Glutamatergic neuron (in vitro differentiated cells): ENCODE data around the gene NISCH. TPM values are rescaled to one million over a fixed set of nuclear protein-coding genes. Genes with fewer than 3 reads are reported as not detected.

Experiments used
- DNase-seq: peaks from one replicate; pipeline ENCODE4 v3.0.0; 2022
- H3K27ac Mint-ChIP-seq: one replicate; pipeline ENCODE4 v1.8.0; 2020; ENCODE audit warnings: mild to moderate bottlenecking, mixed read lengths, inconsistent platforms; ENCODE audit not compliant: unreplicated experiment
- H3K27me3 Mint-ChIP-seq: one replicate; pipeline ENCODE4 v1.8.0; 2020; ENCODE audit warnings: mild to moderate bottlenecking, moderate library complexity, mixed read lengths, inconsistent platforms; ENCODE audit not compliant: unreplicated experiment
- H3K36me3 Mint-ChIP-seq: one replicate; pipeline ENCODE4 v1.8.0; 2020; ENCODE audit warnings: mild to moderate bottlenecking, mixed read lengths, inconsistent platforms; ENCODE audit not compliant: unreplicated experiment
- H3K4me1 Mint-ChIP-seq: one replicate; pipeline ENCODE4 v1.8.0; 2020; ENCODE audit warnings: mild to moderate bottlenecking, low read depth, mixed read lengths, inconsistent platforms; ENCODE audit not compliant: unreplicated experiment
- H3K4me3 Mint-ChIP-seq: one replicate; pipeline ENCODE4 v1.8.0; 2020; ENCODE audit warnings: mild to moderate bottlenecking, mixed read lengths, inconsistent platforms; ENCODE audit not compliant: unreplicated experiment
- H3K9me3 Mint-ChIP-seq: one replicate; pipeline ENCODE4 v1.8.0; 2020; ENCODE audit warnings: mild to moderate bottlenecking, moderate library complexity, mixed read lengths, inconsistent platforms; ENCODE audit not compliant: unreplicated experiment
- total RNA-seq: library from RNA; stranded (reverse); fragmentation: NEBNext Ultra II Directional; extraction: Animal tissue kit (Norgen Biotek cat#: 25700); gene quantifications from one replicate; pipeline ENCODE4 v1.2.1, GENCODE V29; 2021; ENCODE audit not compliant: unreplicated experiment
- TF ChIP-seq, protein P1 (sequence below): fragments of 200-600 bp; sonication (generic); IDR thresholded peaks from one replicate; pipeline ENCODE4 v1.5.0; 2021; ENCODE audit not compliant: partially characterized antibody, unreplicated experiment

The NISCH gene
- total RNA-seq, 1 donor from 2014 or later = 280 TPM

- DNase-seq = peak; percentile 75
- TF ChIP-seq, protein P1, sequence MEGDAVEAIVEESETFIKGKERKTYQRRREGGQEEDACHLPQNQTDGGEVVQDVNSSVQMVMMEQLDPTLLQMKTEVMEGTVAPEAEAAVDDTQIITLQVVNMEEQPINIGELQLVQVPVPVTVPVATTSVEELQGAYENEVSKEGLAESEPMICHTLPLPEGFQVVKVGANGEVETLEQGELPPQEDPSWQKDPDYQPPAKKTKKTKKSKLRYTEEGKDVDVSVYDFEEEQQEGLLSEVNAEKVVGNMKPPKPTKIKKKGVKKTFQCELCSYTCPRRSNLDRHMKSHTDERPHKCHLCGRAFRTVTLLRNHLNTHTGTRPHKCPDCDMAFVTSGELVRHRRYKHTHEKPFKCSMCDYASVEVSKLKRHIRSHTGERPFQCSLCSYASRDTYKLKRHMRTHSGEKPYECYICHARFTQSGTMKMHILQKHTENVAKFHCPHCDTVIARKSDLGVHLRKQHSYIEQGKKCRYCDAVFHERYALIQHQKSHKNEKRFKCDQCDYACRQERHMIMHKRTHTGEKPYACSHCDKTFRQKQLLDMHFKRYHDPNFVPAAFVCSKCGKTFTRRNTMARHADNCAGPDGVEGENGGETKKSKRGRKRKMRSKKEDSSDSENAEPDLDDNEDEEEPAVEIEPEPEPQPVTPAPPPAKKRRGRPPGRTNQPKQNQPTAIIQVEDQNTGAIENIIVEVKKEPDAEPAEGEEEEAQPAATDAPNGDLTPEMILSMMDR = peak; percentile 69
- H3K36me3 Mint-ChIP-seq = no peaks in the 10 kb centered on the region
- H3K4me1 Mint-ChIP-seq = peaks cover 18% of the 10 kb centered on the region
- H3K27ac Mint-ChIP-seq = no peak overlapping the region
- H3K4me3 Mint-ChIP-seq = no peak overlapping the region
- H3K27me3 Mint-ChIP-seq = no peaks in the 10 kb centered on the region
- peaks cover 2% of the 10 kb centered on the region for H3K9me3 Mint-ChIP-seq
These were observed 16.2 kb downstream of the NISCH start for GRCh38 chr3:52471371-52472238.

DNA sequence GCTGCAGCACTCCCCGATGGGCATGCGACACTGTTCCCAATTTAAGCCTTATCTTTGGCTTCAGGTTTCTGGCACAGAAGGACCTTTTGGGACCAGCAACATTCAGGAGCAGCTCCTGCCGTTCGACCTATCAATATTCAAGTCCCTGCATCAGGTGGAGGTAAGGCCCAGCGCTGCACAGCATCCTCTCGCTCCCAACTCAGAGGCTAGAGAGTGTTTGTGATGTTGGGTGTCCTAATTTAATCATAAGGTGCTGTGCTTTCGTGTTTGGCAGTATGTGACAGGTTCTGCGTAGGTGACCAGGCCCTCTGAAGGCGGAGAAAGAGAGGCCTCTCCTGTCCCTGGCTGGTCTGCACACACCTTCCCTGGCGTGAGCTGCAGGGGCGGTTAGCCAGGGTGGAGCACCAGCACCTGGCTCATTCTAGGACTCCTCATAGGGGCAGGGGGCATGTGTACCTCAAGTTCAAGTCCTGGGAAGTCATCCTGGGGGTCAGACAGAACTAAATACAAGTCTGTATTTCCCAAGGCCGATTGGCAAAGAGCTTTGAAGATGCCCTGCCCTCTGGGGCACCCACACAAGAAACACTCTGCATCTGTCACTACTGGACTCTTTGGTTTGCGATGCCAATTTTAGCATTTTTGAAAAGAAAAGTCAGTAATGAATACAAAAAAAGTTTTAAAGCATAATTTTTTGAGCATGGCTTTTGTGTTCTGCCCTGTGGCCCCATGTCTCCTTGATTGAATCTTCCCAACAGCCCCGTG, 17.0 kb downstream of the NISCH start:
- H3K36me3 Mint-ChIP-seq = no peaks in the 10 kb centered on the region
- DNase-seq = no peak
- peaks cover 17% of the 10 kb centered on the region for H3K4me1 Mint-ChIP-seq
- no peaks in the 10 kb centered on the region for H3K27me3 Mint-ChIP-seq
- peaks cover 2% of the 10 kb centered on the region for H3K9me3 Mint-ChIP-seq
- H3K4me3 Mint-ChIP-seq = no peak overlapping the region
- TF ChIP-seq, protein P1 = no peak
- H3K27ac Mint-ChIP-seq = no peak overlapping the region

DNA sequence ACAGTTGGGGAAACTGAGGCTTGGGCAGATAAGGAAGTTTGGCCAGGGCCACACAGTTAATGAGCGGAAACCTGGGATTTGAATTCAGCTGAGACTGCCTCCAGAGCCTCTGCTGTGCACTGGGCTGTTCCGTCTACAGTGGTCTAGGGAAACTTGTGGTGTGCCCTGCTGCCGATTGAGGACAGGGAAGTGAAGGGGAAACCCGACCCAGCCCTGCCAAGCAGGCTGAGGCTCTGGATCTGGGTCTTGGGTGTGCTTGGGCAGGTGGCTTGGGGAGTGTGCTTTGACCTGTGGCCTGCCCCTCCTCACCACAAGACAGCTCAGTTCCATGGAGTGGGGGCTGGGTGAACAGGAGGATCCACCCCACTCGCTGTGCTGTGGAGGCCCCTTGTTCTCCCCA, 17.6 kb downstream of the NISCH start:
- no peaks in the 10 kb centered on the region for H3K27me3 Mint-ChIP-seq
- no peak overlapping the region for H3K4me3 Mint-ChIP-seq
- no peak overlapping the region for H3K27ac Mint-ChIP-seq
- TF ChIP-seq, protein P1 = no peak
- peaks cover 2% of the 10 kb centered on the region for H3K9me3 Mint-ChIP-seq
- H3K36me3 Mint-ChIP-seq = peaks cover 1% of the 10 kb centered on the region
- peaks cover 17% of the 10 kb centered on the region for H3K4me1 Mint-ChIP-seq
- no peak for DNase-seq

DNA sequence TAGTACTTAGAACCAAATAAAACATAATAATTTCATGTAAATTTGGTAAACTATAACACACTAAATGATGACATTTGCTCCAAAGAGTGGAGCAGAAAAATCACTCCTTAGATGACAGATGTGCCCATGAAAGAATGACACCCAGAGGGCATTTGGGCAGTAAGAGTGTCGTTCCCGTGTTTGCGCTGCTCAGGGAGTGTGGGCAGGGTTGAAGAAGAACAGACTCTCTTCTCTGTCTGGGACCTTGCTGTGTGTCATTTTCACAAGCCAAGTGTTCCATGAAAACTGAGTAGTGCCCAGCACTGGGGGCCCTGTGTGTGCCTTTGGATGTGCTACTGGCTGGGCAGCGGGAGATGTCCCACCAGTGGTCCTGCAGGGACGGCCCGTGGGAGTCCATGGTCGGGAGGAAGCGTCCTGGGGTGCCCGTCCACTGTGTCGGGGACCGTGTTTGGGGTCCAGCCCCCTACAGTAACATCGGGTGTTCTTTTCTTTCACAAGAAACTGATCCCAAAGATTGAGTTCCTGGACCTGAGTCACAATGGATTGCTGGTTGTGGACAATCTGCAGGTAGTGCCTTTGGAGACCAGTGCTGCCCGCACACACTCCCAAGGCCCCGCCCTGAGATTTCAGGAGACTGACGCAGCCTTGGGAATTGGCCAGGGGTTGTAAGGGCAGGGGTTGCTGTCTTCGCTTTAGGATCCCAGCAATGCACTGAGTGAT, 21.8 kb downstream of the NISCH start:
- Mint-ChIP-seq H3K27me3 (peaks cover 15% of the 10 kb centered on the region), H3K9me3 (peaks cover 19% of the 10 kb centered on the region), H3K4me3 (no peak overlapping the region), H3K4me1 (peaks cover 22% of the 10 kb centered on the region), H3K36me3 (peaks cover 13% of the 10 kb centered on the region), H3K27ac (no peak overlapping the region)
- no peak for DNase-seq
- TF ChIP-seq, protein P1 = no peak
